NCI-H1092 (cell line): Measurements from ENCODE around the gene TNS4.

ENCODE experiments used
- DNase-seq: peaks from one replicate; lab custom pipeline; 2025; lab: John Stamatoyannopoulos, UW

The TNS4 gene

GRCh38 chr17:40516581-40517285, 15.3 kb upstream of the TNS4 start:
- DNase-seq = no peak

- no peak for DNase-seq
Observed at GRCh38 chr17:40515491-40516041, 14.1 kb upstream of the TNS4 start.

GRCh38 chr17:40515011-40515410, 13.6 kb upstream of the TNS4 start:
- DNase-seq = no peak

GRCh38 chr17:40514013-40514875, 12.8 kb upstream of the TNS4 start:
- DNase-seq = no peak

- no peak for DNase-seq
Observed at GRCh38 chr17:40511667-40512220, 10.3 kb upstream of the TNS4 start.

GRCh38 chr17:40511136-40511535, 9.7 kb upstream of the TNS4 start:
- DNase-seq = no peak

GRCh38 chr17:40510328-40510648, 8.9 kb upstream of the TNS4 start:
- no peak for DNase-seq

GRCh38 chr17:40509626-40510327, 8.4 kb upstream of the TNS4 start:
- DNase-seq = no peak

GRCh38 chr17:40506786-40507185, 5.4 kb upstream of the TNS4 start:
- DNase-seq = no peak

- DNase-seq = no peak
Observed at GRCh38 chr17:40503154-40503553, 1.7 kb upstream of the TNS4 start.

- no peak for DNase-seq
Observed at GRCh38 chr17:40502716-40503115, 1.3 kb upstream of the TNS4 start.

GRCh38 chr17:40500709-40501108, 714 bp downstream of the TNS4 start:
- DNase-seq = no peak

- no peak for DNase-seq
Observed at GRCh38 chr17:40500190-40500589, 1.2 kb downstream of the TNS4 start.

- no peak for DNase-seq
Observed at GRCh38 chr17:40499551-40500189, 1.8 kb downstream of the TNS4 start.

GRCh38 chr17:40498281-40499084, 2.9 kb downstream of the TNS4 start:
- peak; percentile 6 for DNase-seq

GRCh38 chr17:40497695-40498094, 3.7 kb downstream of the TNS4 start:
- no peak for DNase-seq

- no peak for DNase-seq
Observed at GRCh38 chr17:40496634-40497420, 4.6 kb downstream of the TNS4 start.

- DNase-seq = no peak
Observed at GRCh38 chr17:40496170-40496569, 5.3 kb downstream of the TNS4 start.

GRCh38 chr17:40495140-40495539, 6.3 kb downstream of the TNS4 start:
- no peak for DNase-seq

- DNase-seq = no peak
Observed at GRCh38 chr17:40493697-40494096, 7.7 kb downstream of the TNS4 start.
